GM12878 (cell line): ENCODE measurements around the gene HJV. TPM values are rescaled to one million over a fixed set of nuclear protein-coding genes. Genes with fewer than 3 reads are reported as not detected.

ENCODE experiments used
- BACH1 ChIP-seq: fragments of 450-650 bp; IDR thresholded peaks from 2 replicates; pipeline ENCODE4 v1.6.1; 2017; ENCODE audit warnings: mild to moderate bottlenecking, borderline replicate concordance
- CEBPB ChIP-seq, 2 experiments: fragments of 150-350 bp in 1 of 2; IDR thresholded peaks; 2 replicates each; pipeline ENCODE4 v1.6.1; 2012 to 2014; ENCODE audit warnings: low read depth in 2 of 2, low read length in 2 of 2, borderline replicate concordance in 1 of 2, inconsistent platforms in 1 of 2
- CHD1 ChIP-seq: IDR thresholded peaks from 2 replicates; pipeline ENCODE4 v1.6.1; 2012; ENCODE audit warnings: low read depth, low read length, improper control_type of control experiment
- CTCF ChIP-seq, 3 experiments: IDR thresholded peaks in 2 of 3; conservative IDR thresholded peaks in 1 of 3; 2 replicates each; pipeline ENCODE4 v1.5.1; 2011; ENCODE audit warnings: low read depth in 3 of 3, low read length in 3 of 3, mild to moderate bottlenecking in 3 of 3, control low read depth in 2 of 3, moderate library complexity in 2 of 3, inconsistent platforms in 1 of 3, mixed read lengths in 1 of 3; ENCODE audit not compliant: control insufficient read depth in 2 of 3, insufficient read depth in 1 of 3; ENCODE audit errors: extremely low read depth in 1 of 3
- EP300 ChIP-seq, 2 experiments: fragments of 150-350 bp in 1 of 2; IDR thresholded peaks; 2 replicates each; pipeline ENCODE4 v1.6.1; 2011 to 2012; ENCODE audit warnings: low read depth in 2 of 2, low read length in 2 of 2, borderline replicate concordance in 1 of 2, improper control_type of control experiment in 1 of 2, inconsistent platforms in 1 of 2; ENCODE audit not compliant: control insufficient read depth in 1 of 2
- JUNB ChIP-seq: IDR thresholded peaks from 2 replicates; pipeline ENCODE4 v1.6.1; 2016; ENCODE audit warnings: antibody characterized with exemption, mild to moderate bottlenecking
- NBN ChIP-seq: fragments of 450-650 bp; IDR thresholded peaks from 2 replicates; pipeline ENCODE4 v1.6.1; 2016
- NR2C1 ChIP-seq: fragments of 450-650 bp; IDR thresholded peaks from 2 replicates; pipeline ENCODE4 v1.6.1; 2017; ENCODE audit warnings: antibody characterized with exemption, mild to moderate bottlenecking, moderate library complexity
- PAX5 ChIP-seq: IDR thresholded peaks from 2 replicates; pipeline ENCODE4 v1.6.1; 2011; ENCODE audit warnings: low read depth, low read length, borderline replicate concordance
- POLR2A ChIP-seq: IDR thresholded peaks from 2 replicates; pipeline ENCODE4 v1.6.1; 2011; ENCODE audit warnings: low read depth, mild to moderate bottlenecking, low read length
- POLR2AphosphoS2 ChIP-seq: IDR thresholded peaks from 2 replicates; pipeline ENCODE4 v1.6.1; 2011; ENCODE audit warnings: low read depth, mild to moderate bottlenecking, low read length, improper control_type of control experiment, moderate library complexity
- REST ChIP-seq: IDR thresholded peaks from 2 replicates; pipeline ENCODE4 v1.6.1; 2012; ENCODE audit warnings: mild to moderate bottlenecking, low read depth, low read length
- SKIL ChIP-seq: fragments of 450-650 bp; IDR thresholded peaks from 2 replicates; pipeline ENCODE4 v1.6.1; 2017; ENCODE audit warnings: mild to moderate bottlenecking, low read depth, inconsistent platforms; ENCODE audit not compliant: poor library complexity, severe bottlenecking
- WRNIP1 ChIP-seq: IDR thresholded peaks from 2 replicates; pipeline ENCODE4 v1.6.1; 2011; ENCODE audit warnings: low read depth, low read length, improper control_type of control experiment, borderline replicate concordance
- YBX1 ChIP-seq: fragments of 450-650 bp; IDR thresholded peaks from 2 replicates; pipeline ENCODE4 v1.6.1; 2016; ENCODE audit warnings: antibody characterized with exemption
- YY1 ChIP-seq: IDR thresholded peaks from 2 replicates; pipeline ENCODE4 v1.6.1; 2011; ENCODE audit warnings: low read depth, mild to moderate bottlenecking, low read length
- polyA plus RNA-seq, 11 experiments: library from polyadenylated mRNA; depleted of rRNA in 4 of 11; unstranded in 6 of 11; stranded (reverse) in 5 of 11; fragments of >200 nt; fragmentation: Nextera tagmentation in 4 of 11; fragmentation: Illumina TruSeq in 1 of 11; extraction: Ambion mirVana in 4 of 11; extraction: Trizol in 1 of 11; gene quantifications; 1 replicate in 1 of 11; 2 replicates in 10 of 11; pipeline versions ENCODE4 v1.2.1 to v1.2.3, GENCODE V29; 2011 to 2016; ENCODE audit warnings: inconsistent platforms in 2 of 11, missing spikeins in 2 of 11, low read depth in 1 of 11
- total RNA-seq, 4 experiments: library from RNA; depleted of rRNA in 3 of 4; stranded (reverse); fragments of >200 nt in 3 of 4; fragmentation: Illumina TruSeq in 1 of 4; extraction: Trizol in 1 of 4; gene quantifications; 2 replicates each; pipeline versions ENCODE4 v1.2.1 to v1.2.3, GENCODE V29; 2013 to 2021
- TF ChIP-seq, protein P1 (sequence below): fragments of 450-650 bp; formaldehyde crosslinking; IDR thresholded peaks from 2 replicates; pipeline ENCODE4 v1.5.0; 2022; ENCODE audit warnings: mild to moderate bottlenecking, missing genetic modification characterization

The HJV gene
- total and polyA plus RNA-seq, 10 of the 15 experiments (the other 5 are each of a cell fraction or from before 2014, with no cell fraction given), result not detected

GRCh38 chr1:145978854-145979745, 42.4 kb downstream of the HJV start (continued):
- TF ChIP-seq CTCF (IDR thresholded peaks at IDR 0.05 in 2 of 3, conservative IDR thresholded peaks at IDR 0.05 in 1 of 3; ENCODE audit: control insufficient read depth in 2 of 3, extremely low read depth in 1 of 3, insufficient read depth in 1 of 3, low read depth in 3 of 3, low read length in 3 of 3) (peak; percentile 34 to 42 (median 35); a peak in 4 of 6 replicates), CHD1 (no peak), JUNB (peak; percentile 79), POLR2AphosphoS2 (no peak), POLR2A (no peak; the same call in 1 of the 2 replicates), SKIL (peak; percentile 41), NBN (peak; percentile 85), NR2C1 (no peak), BACH1 (peak; percentile 55; the same call in 1 of the 2 replicates), EP300 (IDR thresholded peaks at IDR 0.05; ENCODE audit: borderline replicate concordance in 1 of 2, control insufficient read depth in 1 of 2, low read depth in 2 of 2, low read length in 2 of 2) (peak; percentile 34 to 71; a peak in 1 of 4 replicates), REST (no peak), PAX5 (no peak), YBX1 (no peak), CEBPB (IDR thresholded peaks at IDR 0.05; ENCODE audit: borderline replicate concordance in 1 of 2, low read depth in 2 of 2, low read length in 2 of 2) (no peak), YY1 (no peak), WRNIP1 (no peak; the same call in none of the 2 replicates)
- TF ChIP-seq, protein P1, sequence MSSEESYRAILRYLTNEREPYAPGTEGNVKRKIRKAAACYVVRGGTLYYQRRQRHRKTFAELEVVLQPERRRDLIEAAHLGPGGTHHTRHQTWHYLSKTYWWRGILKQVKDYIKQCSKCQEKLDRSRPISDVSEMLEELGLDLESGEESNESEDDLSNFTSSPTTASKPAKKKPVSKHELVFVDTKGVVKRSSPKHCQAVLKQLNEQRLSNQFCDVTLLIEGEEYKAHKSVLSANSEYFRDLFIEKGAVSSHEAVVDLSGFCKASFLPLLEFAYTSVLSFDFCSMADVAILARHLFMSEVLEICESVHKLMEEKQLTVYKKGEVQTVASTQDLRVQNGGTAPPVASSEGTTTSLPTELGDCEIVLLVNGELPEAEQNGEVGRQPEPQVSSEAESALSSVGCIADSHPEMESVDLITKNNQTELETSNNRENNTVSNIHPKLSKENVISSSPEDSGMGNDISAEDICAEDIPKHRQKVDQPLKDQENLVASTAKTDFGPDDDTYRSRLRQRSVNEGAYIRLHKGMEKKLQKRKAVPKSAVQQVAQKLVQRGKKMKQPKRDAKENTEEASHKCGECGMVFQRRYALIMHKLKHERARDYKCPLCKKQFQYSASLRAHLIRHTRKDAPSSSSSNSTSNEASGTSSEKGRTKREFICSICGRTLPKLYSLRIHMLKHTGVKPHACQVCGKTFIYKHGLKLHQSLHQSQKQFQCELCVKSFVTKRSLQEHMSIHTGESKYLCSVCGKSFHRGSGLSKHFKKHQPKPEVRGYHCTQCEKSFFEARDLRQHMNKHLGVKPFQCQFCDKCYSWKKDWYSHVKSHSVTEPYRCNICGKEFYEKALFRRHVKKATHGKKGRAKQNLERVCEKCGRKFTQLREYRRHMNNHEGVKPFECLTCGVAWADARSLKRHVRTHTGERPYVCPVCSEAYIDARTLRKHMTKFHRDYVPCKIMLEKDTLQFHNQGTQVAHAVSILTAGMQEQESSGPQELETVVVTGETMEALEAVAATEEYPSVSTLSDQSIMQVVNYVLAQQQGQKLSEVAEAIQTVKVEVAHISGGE, result no peak
